Gastroesophageal sphincter (tissue), 3 donors: ENCODE data around the gene TTLL3.

Source experiments
- POLR2AphosphoS5 ChIP-seq: sonication (generic); formaldehyde crosslinking; IDR thresholded peaks from one replicate; pipeline ENCODE4 v1.6.1; 2017; ENCODE audit warnings: antibody characterized with exemption
- TF ChIP-seq, protein P1 (sequence below), 4 experiments: fragments of 200-600 bp in 2 of 4; fragments of 450-650 bp in 2 of 4; sonication (generic) in 1 of 4; IDR thresholded peaks; one replicate each; pipeline ENCODE4 v1.5.1; 2017 to 2019; ENCODE audit warnings: antibody characterized with exemption in 4 of 4, mild to moderate bottlenecking in 2 of 4, moderate library complexity in 2 of 4

DNA sequence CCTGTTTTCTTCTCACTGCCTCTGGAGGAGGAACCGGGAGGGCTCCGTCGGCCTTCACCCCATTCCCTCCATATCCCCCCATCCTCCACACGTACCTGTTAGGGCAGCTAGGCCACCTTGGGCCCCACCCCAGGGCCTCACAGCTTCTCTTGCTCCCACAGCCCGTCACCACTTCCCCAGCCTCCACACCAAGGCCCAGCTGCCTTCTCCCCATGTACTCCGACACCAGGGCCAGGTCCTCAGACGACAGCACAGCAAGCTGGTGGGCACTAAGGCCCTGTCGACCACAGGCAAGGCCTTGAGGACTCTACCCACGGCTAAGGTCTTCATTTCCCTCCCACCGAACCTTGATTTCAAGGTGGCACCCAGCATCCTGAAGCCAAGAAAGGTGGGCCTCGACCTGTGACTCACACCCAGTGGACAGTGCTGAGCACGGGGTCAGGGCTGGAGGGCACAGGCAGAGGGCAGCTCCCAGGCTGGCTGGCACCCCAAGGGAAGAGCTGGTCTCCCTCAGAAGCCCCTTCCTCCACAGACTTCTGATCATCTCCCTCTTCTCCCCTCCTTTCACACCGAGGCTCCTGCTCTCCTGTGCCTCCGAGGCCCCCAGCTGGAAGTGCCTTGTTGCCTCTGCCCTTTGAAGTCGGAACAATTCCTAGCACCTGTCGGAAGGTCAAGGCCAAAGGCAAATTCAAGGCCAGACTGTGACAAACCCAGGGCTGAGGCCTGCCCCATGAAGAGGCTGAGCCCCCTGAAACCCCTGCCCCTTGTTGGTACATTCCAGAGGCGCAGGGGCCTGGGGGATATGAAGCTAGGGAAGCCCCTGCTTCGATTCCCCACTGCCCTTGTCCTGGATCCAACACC lies 24.7 kb downstream of the TTLL3 start:
- no peak for TF ChIP-seq POLR2AphosphoS5
- TF ChIP-seq, protein P1, sequence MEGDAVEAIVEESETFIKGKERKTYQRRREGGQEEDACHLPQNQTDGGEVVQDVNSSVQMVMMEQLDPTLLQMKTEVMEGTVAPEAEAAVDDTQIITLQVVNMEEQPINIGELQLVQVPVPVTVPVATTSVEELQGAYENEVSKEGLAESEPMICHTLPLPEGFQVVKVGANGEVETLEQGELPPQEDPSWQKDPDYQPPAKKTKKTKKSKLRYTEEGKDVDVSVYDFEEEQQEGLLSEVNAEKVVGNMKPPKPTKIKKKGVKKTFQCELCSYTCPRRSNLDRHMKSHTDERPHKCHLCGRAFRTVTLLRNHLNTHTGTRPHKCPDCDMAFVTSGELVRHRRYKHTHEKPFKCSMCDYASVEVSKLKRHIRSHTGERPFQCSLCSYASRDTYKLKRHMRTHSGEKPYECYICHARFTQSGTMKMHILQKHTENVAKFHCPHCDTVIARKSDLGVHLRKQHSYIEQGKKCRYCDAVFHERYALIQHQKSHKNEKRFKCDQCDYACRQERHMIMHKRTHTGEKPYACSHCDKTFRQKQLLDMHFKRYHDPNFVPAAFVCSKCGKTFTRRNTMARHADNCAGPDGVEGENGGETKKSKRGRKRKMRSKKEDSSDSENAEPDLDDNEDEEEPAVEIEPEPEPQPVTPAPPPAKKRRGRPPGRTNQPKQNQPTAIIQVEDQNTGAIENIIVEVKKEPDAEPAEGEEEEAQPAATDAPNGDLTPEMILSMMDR (IDR thresholded peaks at IDR 0.05) = no peak
